H9 (cell line): ENCODE data around the gene CCR1. TPM values are rescaled to one million over a fixed set of nuclear protein-coding genes. Genes with fewer than 3 reads are reported as not detected.

Experiments used
- DNase-seq: peaks from one replicate; pipeline ENCODE4 v3.0.0-alpha.2; 2017
- H2AFZ ChIP-seq: one replicate; pipeline ENCODE4 v1.6.1; 2013; ENCODE audit warnings: mild to moderate bottlenecking, low read length, control low read depth, moderate library complexity
- H2AK5ac ChIP-seq: 2 replicates; pipeline ENCODE4 v1.6.1; 2013; ENCODE audit warnings: low read length, control low read depth, mixed read lengths; ENCODE audit not compliant: insufficient read length
- H2BK120ac ChIP-seq: one replicate; pipeline ENCODE4 v1.6.1; 2013; ENCODE audit warnings: low read depth, mild to moderate bottlenecking, low read length, control low read depth, inconsistent platforms; ENCODE audit not compliant: poor library complexity, severe bottlenecking
- H2BK12ac ChIP-seq: 2 replicates; pipeline ENCODE4 v1.6.1; 2013; ENCODE audit warnings: low read length, control low read depth, mixed read lengths, low read depth; ENCODE audit not compliant: insufficient read length
- H2BK15ac ChIP-seq: 2 replicates; pipeline ENCODE4 v1.6.1; 2013; ENCODE audit warnings: low read depth, low read length, control low read depth
- H2BK20ac ChIP-seq: one replicate; pipeline ENCODE4 v1.6.1; 2013; ENCODE audit warnings: low read depth, mild to moderate bottlenecking, low read length, control low read depth, inconsistent platforms; ENCODE audit not compliant: poor library complexity, severe bottlenecking
- H2BK5ac ChIP-seq: 2 replicates; pipeline ENCODE4 v1.6.1; 2013; ENCODE audit warnings: low read length, control low read depth, mixed read lengths; ENCODE audit not compliant: insufficient read length
- H3K14ac ChIP-seq: 2 replicates; pipeline ENCODE4 v1.6.1; 2013; ENCODE audit warnings: low read length, control low read depth; ENCODE audit not compliant: insufficient read depth
- H3K18ac ChIP-seq: 2 replicates; pipeline ENCODE4 v1.6.1; 2013; ENCODE audit warnings: low read depth, mild to moderate bottlenecking, mixed read lengths, low read length, control low read depth; ENCODE audit not compliant: insufficient read length
- H3K23ac ChIP-seq: 2 replicates; pipeline ENCODE4 v1.6.1; 2013; ENCODE audit warnings: low read length, control low read depth, mixed read lengths, low read depth; ENCODE audit not compliant: insufficient read length
- H3K23me2 ChIP-seq: 2 replicates; pipeline ENCODE4 v1.6.1; 2013; ENCODE audit warnings: low read depth, mild to moderate bottlenecking, mixed read lengths, low read length, control low read depth; ENCODE audit not compliant: insufficient read length, poor library complexity, severe bottlenecking
- H3K27ac ChIP-seq: 2 replicates; pipeline ENCODE4 v1.5.1; 2013; ENCODE audit warnings: low read length, control low read depth, mixed read lengths, low read depth; ENCODE audit not compliant: insufficient read length
- H3K27me3 ChIP-seq: 2 replicates; pipeline ENCODE4 v1.6.1; 2013; ENCODE audit warnings: low read length, control low read depth, inconsistent platforms; ENCODE audit not compliant: insufficient read depth
- H3K4ac ChIP-seq: 2 replicates; pipeline ENCODE4 v1.6.1; 2013; ENCODE audit warnings: low read depth, mild to moderate bottlenecking, control low read depth, inconsistent platforms, low read length, moderate library complexity
- H3K4me1 ChIP-seq: 2 replicates; pipeline ENCODE4 v1.6.1; 2013; ENCODE audit warnings: low read length, control low read depth, inconsistent platforms; ENCODE audit not compliant: insufficient read depth
- H3K4me2 ChIP-seq: 2 replicates; pipeline ENCODE4 v1.6.1; 2013; ENCODE audit warnings: low read length, control low read depth, mixed read lengths; ENCODE audit not compliant: insufficient read length, insufficient read depth
- H3K56ac ChIP-seq: 2 replicates; pipeline ENCODE4 v1.6.1; 2013; ENCODE audit warnings: low read depth, mild to moderate bottlenecking, mixed read lengths, low read length, control low read depth; ENCODE audit not compliant: insufficient read length
- H3K79me1 ChIP-seq: 2 replicates; pipeline ENCODE4 v1.6.1; 2013; ENCODE audit warnings: low read depth, mild to moderate bottlenecking, moderate library complexity, low read length, control low read depth, inconsistent platforms; ENCODE audit not compliant: insufficient read depth, poor library complexity, severe bottlenecking
- H3K79me2 ChIP-seq: 2 replicates; pipeline ENCODE4 v1.6.1; 2013; ENCODE audit warnings: low read length, control low read depth, inconsistent platforms; ENCODE audit not compliant: insufficient read depth
- H3K9ac ChIP-seq: 2 replicates; pipeline ENCODE4 v1.6.1; 2013; ENCODE audit warnings: low read length, control low read depth, mixed read lengths; ENCODE audit not compliant: insufficient read length; ENCODE audit errors: extremely low read depth
- H3K9me3 ChIP-seq: one replicate; pipeline ENCODE4 v1.6.1; 2013; ENCODE audit warnings: low read depth, low read length, inconsistent platforms; ENCODE audit not compliant: control insufficient read depth
- H3T11ph ChIP-seq: one replicate; pipeline ENCODE4 v1.6.1; 2013; ENCODE audit warnings: mild to moderate bottlenecking, low read length, control low read depth, inconsistent platforms
- H4K20me1 ChIP-seq: one replicate; pipeline ENCODE4 v1.6.1; 2013; ENCODE audit not compliant: control insufficient read depth, insufficient read length, insufficient read depth
- H4K5ac ChIP-seq: 2 replicates; pipeline ENCODE4 v1.6.1; 2013; ENCODE audit warnings: low read depth, mild to moderate bottlenecking, mixed read lengths, low read length, control low read depth; ENCODE audit not compliant: insufficient read length
- H4K8ac ChIP-seq: replicated peaks from 2 replicates; pipeline ENCODE4 v1.6.1; 2013; ENCODE audit warnings: low read length, control low read depth, mixed read lengths, low read depth; ENCODE audit not compliant: insufficient read length
- H4K91ac ChIP-seq: 2 replicates; pipeline ENCODE4 v1.6.1; 2013; ENCODE audit warnings: low read depth, mild to moderate bottlenecking, moderate library complexity, mixed read lengths, low read length, control low read depth; ENCODE audit not compliant: insufficient read length
- H3K27ac Mint-ChIP-seq, 3 experiments: 2 replicates in 2 of 3; 3 replicates in 1 of 3; pipeline ENCODE4 v1.8.0; 2020 to 2021; ENCODE audit warnings: mixed read lengths in 3 of 3, mild to moderate bottlenecking in 1 of 3, moderate library complexity in 1 of 3
- H3K27me3 Mint-ChIP-seq: 2 replicates; pipeline ENCODE4 v1.8.0; 2021; ENCODE audit warnings: low read depth, mild to moderate bottlenecking, moderate library complexity, mixed read lengths
- H3K36me3 Mint-ChIP-seq, 3 experiments: 2 replicates in 2 of 3; 3 replicates in 1 of 3; pipeline ENCODE4 v1.8.0; 2020 to 2021; ENCODE audit warnings: low read depth in 3 of 3, mixed read lengths in 3 of 3; ENCODE audit not compliant: insufficient read depth in 1 of 3
- H3K4me1 Mint-ChIP-seq, 2 experiments: 2 replicates each; pipeline ENCODE4 v1.8.0; 2020; ENCODE audit warnings: mixed read lengths in 2 of 2
- H3K4me3 Mint-ChIP-seq, 2 experiments: 2 replicates in 1 of 2; 3 replicates in 1 of 2; pipeline ENCODE4 v1.8.0; 2020 to 2021; ENCODE audit warnings: mild to moderate bottlenecking in 2 of 2, mixed read lengths in 2 of 2, moderate library complexity in 1 of 2
- H3K9me3 Mint-ChIP-seq, 2 experiments: 2 replicates in 1 of 2; 3 replicates in 1 of 2; pipeline ENCODE4 v1.8.0; 2020; ENCODE audit warnings: mild to moderate bottlenecking in 2 of 2, mixed read lengths in 2 of 2, moderate library complexity in 1 of 2
- CTCF ChIP-seq: fragments of 200-600 bp; sonication (generic); conservative IDR thresholded peaks from 3 replicates; pipeline ENCODE4 v1.8.0; 2021; ENCODE audit warnings: antibody characterized with exemption, mild to moderate bottlenecking
- WGBS: extraction: QIAGEN DNeasy Blood & Tissue Kit; methylation state at CpG from one replicate; pipeline ENCODE4 v1.1.7; 2013; ENCODE audit warnings: missing lambda C conversion rate, low lambda C conversion rate, mixed read lengths; ENCODE audit not compliant: insufficient read length; ENCODE audit errors: extremely low coverage; 5-methylcytosine and 5-hydroxymethylcytosine counted together
- total RNA-seq: library from RNA; stranded (reverse); gene quantifications from 2 replicates; pipeline ENCODE4 v1.2.1, GENCODE V29; 2021

CCR1 gene
- total RNA-seq, 1 experiment from 2014 or later = not detected

DNA sequence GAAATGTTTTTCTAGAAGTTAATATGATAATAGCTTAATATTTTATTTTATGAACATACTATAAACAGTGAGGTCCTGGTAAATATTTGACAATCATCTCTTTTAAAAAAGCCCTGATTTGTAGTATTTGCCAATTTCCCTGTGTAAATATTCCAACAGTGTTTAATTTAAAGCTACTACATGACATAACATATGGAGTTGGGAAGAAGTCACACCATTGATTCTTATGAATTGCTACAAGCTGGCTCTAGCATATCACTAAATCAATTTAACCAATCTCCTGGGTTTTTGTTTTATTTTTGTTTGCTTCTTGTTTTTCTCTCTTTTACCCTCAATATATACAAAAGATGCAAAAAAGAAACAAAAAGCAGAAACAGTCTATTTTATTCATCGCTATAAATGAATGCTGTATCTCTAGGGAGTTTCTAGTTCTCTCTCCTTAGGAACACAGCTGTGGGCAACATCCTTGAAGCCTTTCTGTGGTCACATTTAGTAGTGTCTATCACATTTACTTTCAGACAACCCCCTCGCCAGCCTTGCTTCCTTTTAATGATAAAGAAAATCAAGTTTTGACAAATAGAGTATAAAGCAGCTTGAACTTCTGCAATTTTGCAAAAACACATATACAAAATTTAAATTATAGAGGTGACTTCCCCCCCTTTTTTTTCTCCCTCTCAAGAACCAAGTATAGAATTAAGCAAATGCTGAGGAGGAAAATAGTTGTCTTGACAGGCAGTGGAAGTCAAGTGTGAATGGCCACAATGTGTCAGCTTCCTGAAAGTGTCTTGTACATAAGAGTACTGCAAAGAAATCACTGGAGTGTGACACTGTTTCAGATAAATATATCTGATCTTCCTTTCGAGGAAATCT lies 21.4 kb downstream of the CCR1 start:
- Histone ChIP-seq H3K27me3 (no peaks in the 10 kb centered on the region), H3K18ac (no peak overlapping the region), H2BK12ac (no peak overlapping the region), H3K14ac (no peak overlapping the region), H2BK15ac (no peak overlapping the region), H4K91ac (no peak overlapping the region), H3K4ac (no peak overlapping the region), H3K9me3 (no peaks in the 10 kb centered on the region), H3K79me1 (no peaks in the 10 kb centered on the region), H3K79me2 (no peaks in the 10 kb centered on the region), H4K5ac (no peak overlapping the region), H2BK20ac (no peak overlapping the region), H3T11ph (no peak overlapping the region), H3K56ac (no peak overlapping the region), H3K4me2 (no peak overlapping the region), H3K23ac (no peak overlapping the region), H4K8ac (no peak overlapping the region), H2BK5ac (no peak overlapping the region), H3K9ac (no peak overlapping the region), H3K23me2 (no peaks in the 10 kb centered on the region), H3K27ac (no peak overlapping the region), H2AK5ac (no peak overlapping the region), H2AFZ (no peak overlapping the region), H2BK120ac (no peak overlapping the region), H3K4me1 (no peaks in the 10 kb centered on the region), H4K20me1 (no peaks in the 10 kb centered on the region)
- Mint-ChIP-seq H3K27ac (no peak overlapping the region), H3K36me3 (no peaks in the 10 kb centered on the region), H3K4me3 (no peak overlapping the region), H3K4me1 (no peaks in the 10 kb centered on the region), H3K27me3 (no peaks in the 10 kb centered on the region), H3K9me3 (peaks cover 0 to 6% of the 10 kb centered on the region in 2 experiments; a peak in 1 of 5 replicates)
- no peak for DNase-seq
- no CpG with 5 or more reads among the region's 3 CpGs for WGBS
- TF ChIP-seq CTCF = no peak
